CD14-positive monocyte (primary cell): ENCODE measurements around the gene WDR20. TPM values are rescaled to one million over a fixed set of nuclear protein-coding genes. Genes with fewer than 3 reads are reported as not detected.
"Not testable (repeated sequence)": the region's sequence is repeated elsewhere in the genome, so short reads cannot be mapped to it uniquely, and the experiment has no call there.

Experiments
- DNase-seq, 3 donors: peaks; one replicate each; pipeline ENCODE4 v3.0.0-alpha.2; 2011 to 2022
- H2AFZ ChIP-seq: 2 replicates; pipeline ENCODE4 v1.6.0; 2012; ENCODE audit warnings: mild to moderate bottlenecking, low read depth, low read length, inconsistent platforms; ENCODE audit not compliant: insufficient read depth, poor library complexity, severe bottlenecking
- H3K27ac ChIP-seq, 2 donors: 1 replicate in 1 of 2; 2 replicates in 1 of 2; pipeline ENCODE4 v1.5.1; 2012 to 2013; ENCODE audit warnings: low read length in 2 of 2, control low read depth in 1 of 2, inconsistent platforms in 1 of 2, low read depth in 1 of 2, mild to moderate bottlenecking in 1 of 2
- H3K27me3 ChIP-seq, 2 donors: one replicate each; pipeline versions ENCODE4 v1.6.0 to v1.6.1; 2011 to 2013; ENCODE audit warnings: low read length in 2 of 2; ENCODE audit not compliant: control insufficient read depth in 2 of 2, insufficient read depth in 2 of 2
- H3K36me3 ChIP-seq, 2 donors: replicated peaks in 1 of 2; 1 replicate in 1 of 2; 2 replicates in 1 of 2; pipeline versions ENCODE4 v1.5.1 to v1.6.1; 2012 to 2013; ENCODE audit warnings: low read length in 2 of 2, control low read depth in 1 of 2, inconsistent platforms in 1 of 2, mild to moderate bottlenecking in 1 of 2; ENCODE audit not compliant: insufficient read depth in 2 of 2, control insufficient read depth in 1 of 2
- H3K4me1 ChIP-seq, 2 donors: 1 replicate in 1 of 2; 2 replicates in 1 of 2; pipeline versions ENCODE4 v1.5.1 to v1.6.1; 2012 to 2013; ENCODE audit warnings: low read length in 2 of 2, control low read depth in 1 of 2, inconsistent platforms in 1 of 2, mild to moderate bottlenecking in 1 of 2, moderate library complexity in 1 of 2; ENCODE audit not compliant: insufficient read depth in 2 of 2, control insufficient read depth in 1 of 2
- H3K4me2 ChIP-seq: replicated peaks from 2 replicates; pipeline ENCODE3; 2012; ENCODE audit warnings: low read length, moderate library complexity, mild to moderate bottlenecking; ENCODE audit not compliant: poor library complexity, severe bottlenecking; ENCODE audit errors: extremely low read depth
- H3K4me3 ChIP-seq, 3 experiments: fragments of 200-600 bp in 1 of 3; sonication (generic) in 1 of 3; replicated peaks in 1 of 3; 1 replicate in 2 of 3; 2 replicates in 1 of 3; pipeline ENCODE4 v1.5.1; 2011 to 2013; ENCODE audit warnings: low read length in 3 of 3, mild to moderate bottlenecking in 3 of 3, control low read depth in 2 of 3, low read depth in 2 of 3, inconsistent platforms in 1 of 3, moderate library complexity in 1 of 3
- H3K79me2 ChIP-seq: 2 replicates; pipeline ENCODE4 v1.6.0; 2012; ENCODE audit warnings: mild to moderate bottlenecking, control low read depth, inconsistent platforms, low read length, moderate library complexity; ENCODE audit not compliant: insufficient read depth
- H3K9ac ChIP-seq: 2 replicates; pipeline ENCODE4 v1.6.0; 2017; ENCODE audit warnings: low read length, mild to moderate bottlenecking; ENCODE audit not compliant: insufficient read depth, poor library complexity, severe bottlenecking
- H3K9me3 ChIP-seq, 2 donors: replicated peaks in 1 of 2; 1 replicate in 1 of 2; 2 replicates in 1 of 2; pipeline versions ENCODE4 v1.5.1 to v1.6.1; 2012 to 2013; ENCODE audit warnings: low read length in 2 of 2, control low read depth in 1 of 2; ENCODE audit not compliant: control insufficient read depth in 1 of 2, insufficient read depth in 1 of 2
- H4K20me1 ChIP-seq: 2 replicates; pipeline ENCODE4 v1.6.0; 2012; ENCODE audit warnings: mild to moderate bottlenecking, low read length, control low read depth, moderate library complexity; ENCODE audit not compliant: insufficient read depth
- H3K27ac Mint-ChIP-seq, 7 donors: one replicate each; pipeline ENCODE4 v1.8.0; 2020; ENCODE audit warnings: mild to moderate bottlenecking in 7 of 7, mixed read lengths in 7 of 7, moderate library complexity in 6 of 7, inconsistent platforms in 2 of 7
- H3K27me3 Mint-ChIP-seq, 3 donors: one replicate each; pipeline ENCODE4 v1.8.0; 2021 to 2022; ENCODE audit warnings: low read depth in 3 of 3, mild to moderate bottlenecking in 3 of 3, mixed read lengths in 3 of 3, moderate library complexity in 3 of 3, inconsistent platforms in 1 of 3
- H3K36me3 Mint-ChIP-seq, 2 donors: one replicate each; pipeline ENCODE4 v1.8.0; 2020; ENCODE audit warnings: mixed read lengths in 2 of 2, inconsistent platforms in 1 of 2, mild to moderate bottlenecking in 1 of 2
- H3K4me1 Mint-ChIP-seq: one replicate; pipeline ENCODE4 v1.8.0; 2020; ENCODE audit warnings: mild to moderate bottlenecking, mixed read lengths
- H3K4me3 Mint-ChIP-seq, 2 donors: one replicate each; pipeline ENCODE4 v1.8.0; 2020; ENCODE audit warnings: mild to moderate bottlenecking in 2 of 2, mixed read lengths in 2 of 2, moderate library complexity in 1 of 2
- H3K9me3 Mint-ChIP-seq, 7 donors: one replicate each; pipeline ENCODE4 v1.8.0; 2020 to 2022; ENCODE audit warnings: mixed read lengths in 7 of 7, mild to moderate bottlenecking in 6 of 7, moderate library complexity in 6 of 7, inconsistent platforms in 2 of 7
- WGBS: methylation state at CpG from one replicate; pipeline ENCODE4 v1.1.5; 2013; ENCODE audit warnings: missing lambda C conversion rate; ENCODE audit not compliant: insufficient coverage; 5-methylcytosine and 5-hydroxymethylcytosine counted together
- intact Hi-C, 2 donors: fragments of 100-400 bp; cut with micrococcal nuclease; formaldehyde crosslinking; loops; one replicate each; pipeline versions ENCODE4 v1.15.0 to v1.15.1; 2023
- polyA plus RNA-seq, 3 donors: library from polyadenylated mRNA; depleted of rRNA in 1 of 3; unstranded in 2 of 3; stranded (reverse) in 1 of 3; fragments of 300-500 nt in 2 of 3; fragments of >200 nt in 1 of 3; fragmentation: Illumina TruSeq in 2 of 3; gene quantifications; 1 replicate in 2 of 3; 2 replicates in 1 of 3; pipeline ENCODE4 v1.2.3, GENCODE V29; 2012 to 2021
- TF ChIP-seq, protein P1 (sequence below): fragments of 200-600 bp; IDR thresholded peaks from one replicate; pipeline ENCODE4 v1.8.0; 2022; ENCODE audit warnings: antibody characterized with exemption, mild to moderate bottlenecking

The WDR20 gene
- polyA plus RNA-seq, 3 donors, result 7.4 to 13.3 (median 9.0) TPM

DNA sequence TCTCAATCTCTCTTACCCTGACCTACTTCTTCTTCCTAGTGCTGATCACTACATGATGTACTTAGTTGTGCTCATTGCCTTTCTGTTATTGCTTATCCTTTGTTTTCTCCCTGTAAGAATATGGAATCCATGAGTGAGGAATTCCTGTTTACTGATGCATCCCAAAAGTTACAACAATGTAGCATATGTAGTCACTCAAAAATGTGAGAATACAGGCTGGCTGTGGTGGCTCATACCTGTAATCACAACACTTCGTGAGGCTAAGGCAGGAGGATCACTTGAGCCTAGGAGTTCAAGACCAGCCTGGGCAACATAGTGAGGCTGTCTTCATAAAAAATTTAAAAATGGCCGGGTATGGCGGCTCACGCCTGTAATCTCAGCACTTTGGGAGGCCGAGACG, 8.0 kb upstream of the WDR20 start:
- Histone ChIP-seq H3K27me3 (no peaks in the 10 kb centered on the region), H3K79me2 (no peaks in the 10 kb centered on the region), H2AFZ (no peak overlapping the region), H4K20me1 (no peaks in the 10 kb centered on the region), H3K9ac (no peak overlapping the region), H3K4me1 (no peaks in the 10 kb centered on the region), H3K27ac (no peak overlapping the region), H3K9me3 (no peaks in the 10 kb centered on the region), H3K4me2 (no peak overlapping the region), H3K36me3 (no peaks in the 10 kb centered on the region), H3K4me3 (no peak overlapping the region)
- DNase-seq, result no peak
- Mint-ChIP-seq H3K27me3 (no peaks in the 10 kb centered on the region), H3K4me3 (no peak overlapping the region), H3K27ac (no peak overlapping the region), H3K4me1 (no peaks in the 10 kb centered on the region), H3K9me3 (peaks cover 0 to 2% (median 0%) of the 10 kb centered on the region in 7 donors), H3K36me3 (peaks cover 0 to 2% of the 10 kb centered on the region in 2 donors)
- TF ChIP-seq, protein P1, sequence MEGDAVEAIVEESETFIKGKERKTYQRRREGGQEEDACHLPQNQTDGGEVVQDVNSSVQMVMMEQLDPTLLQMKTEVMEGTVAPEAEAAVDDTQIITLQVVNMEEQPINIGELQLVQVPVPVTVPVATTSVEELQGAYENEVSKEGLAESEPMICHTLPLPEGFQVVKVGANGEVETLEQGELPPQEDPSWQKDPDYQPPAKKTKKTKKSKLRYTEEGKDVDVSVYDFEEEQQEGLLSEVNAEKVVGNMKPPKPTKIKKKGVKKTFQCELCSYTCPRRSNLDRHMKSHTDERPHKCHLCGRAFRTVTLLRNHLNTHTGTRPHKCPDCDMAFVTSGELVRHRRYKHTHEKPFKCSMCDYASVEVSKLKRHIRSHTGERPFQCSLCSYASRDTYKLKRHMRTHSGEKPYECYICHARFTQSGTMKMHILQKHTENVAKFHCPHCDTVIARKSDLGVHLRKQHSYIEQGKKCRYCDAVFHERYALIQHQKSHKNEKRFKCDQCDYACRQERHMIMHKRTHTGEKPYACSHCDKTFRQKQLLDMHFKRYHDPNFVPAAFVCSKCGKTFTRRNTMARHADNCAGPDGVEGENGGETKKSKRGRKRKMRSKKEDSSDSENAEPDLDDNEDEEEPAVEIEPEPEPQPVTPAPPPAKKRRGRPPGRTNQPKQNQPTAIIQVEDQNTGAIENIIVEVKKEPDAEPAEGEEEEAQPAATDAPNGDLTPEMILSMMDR, result no peak
- WGBS, result 84% methylated on average over 2 of the region's 6 CpGs
- intact Hi-C loops, result loop anchor here (10.0 kb wide), 2 partner anchors 183 to 193 kb away; partner anchors contain the start of gene ZNF839 (in 1 of the 2)

- WGBS, result 93% methylated on average over 3 of the region's 9 CpGs
- not testable (repeated sequence) for H3K4me1 Mint-ChIP-seq, H3K36me3 Mint-ChIP-seq, H3K9me3 Mint-ChIP-seq, H3K27ac ChIP-seq, H3K9me3 ChIP-seq, H4K20me1 ChIP-seq, H3K9ac ChIP-seq, H3K36me3 ChIP-seq, H3K4me3 Mint-ChIP-seq, H3K27me3 ChIP-seq, H3K4me1 ChIP-seq, H3K4me2 ChIP-seq, H2AFZ ChIP-seq, H3K4me3 ChIP-seq, DNase-seq, H3K79me2 ChIP-seq, H3K27ac Mint-ChIP-seq
- peaks cover 4 to 14% (median 10%) of the 10 kb centered on the region in 3 donors for H3K27me3 Mint-ChIP-seq
- intact Hi-C loops, result loop anchor here (10.0 kb wide), 2 partner anchors 181 to 191 kb away; partner anchors contain the start of gene ZNF839 (in 1 of the 2)
Measured at GRCh38 chr14:102134021-102134420, 5.7 kb upstream of the WDR20 start.

GRCh38 chr14:102134719-102135118, 5.0 kb upstream of the WDR20 start:
- not testable (repeated sequence) for H3K9me3 Mint-ChIP-seq, H4K20me1 ChIP-seq, H3K79me2 ChIP-seq, H3K4me3 Mint-ChIP-seq, H3K27me3 ChIP-seq, H3K27ac Mint-ChIP-seq, H3K4me1 ChIP-seq, H3K4me2 ChIP-seq, H3K4me3 ChIP-seq, H3K9ac ChIP-seq, H3K36me3 ChIP-seq, H3K36me3 Mint-ChIP-seq, H3K27ac ChIP-seq, H3K4me1 Mint-ChIP-seq, H3K9me3 ChIP-seq, H2AFZ ChIP-seq, DNase-seq
- WGBS, result 100% methylated on average over 2 of the region's 10 CpGs
- intact Hi-C loops, result loop anchor here (5.0 to 10.0 kb wide), 3 partner anchors 47 to 190 kb away; partner anchors contain the start of genes HSP90AA1 (in 1 of the 2) and ZNF839 (in 1 of the 2)
- peaks cover 4 to 17% (median 11%) of the 10 kb centered on the region in 3 donors for H3K27me3 Mint-ChIP-seq

GRCh38 chr14:102135456-102135855, 4.2 kb upstream of the WDR20 start:
- H3K27ac ChIP-seq, H3K27ac Mint-ChIP-seq, H3K9me3 Mint-ChIP-seq, H3K4me2 ChIP-seq, H3K27me3 ChIP-seq, H3K4me3 Mint-ChIP-seq, H3K36me3 ChIP-seq, H3K79me2 ChIP-seq, DNase-seq, H3K4me1 Mint-ChIP-seq, H4K20me1 ChIP-seq, H3K36me3 Mint-ChIP-seq, H3K9ac ChIP-seq, H3K9me3 ChIP-seq, H2AFZ ChIP-seq, H3K4me3 ChIP-seq: not testable (repeated sequence)
- H3K4me1 ChIP-seq, result peaks cover 6 to 10% of the 10 kb centered on the region in 2 donors
- 100% methylated on average over 14 of the region's 30 CpGs for WGBS
- intact Hi-C loops, result loop anchor here (5.0 to 10.0 kb wide), 3 partner anchors 48 to 189 kb away; partner anchors contain the start of genes HSP90AA1 (in 1 of the 2) and ZNF839 (in 1 of the 2)
- peaks cover 4 to 17% (median 11%) of the 10 kb centered on the region in 3 donors for H3K27me3 Mint-ChIP-seq
